HepG2 (cell line): ENCODE measurements around the gene ELAVL3.

Source experiments
- BHLHE40 ChIP-seq: IDR thresholded peaks from 2 replicates; pipeline ENCODE4 v1.6.1; 2011; ENCODE audit warnings: low read length, improper control_type of control experiment
- PAX8 ChIP-seq: sonication (generic); formaldehyde crosslinking; IDR thresholded peaks from 2 replicates; pipeline ENCODE4 v1.8.0; 2022; ENCODE audit warnings: mild to moderate bottlenecking, missing genetic modification reagents, borderline replicate concordance

- TF ChIP-seq BHLHE40 (no peak), PAX8 (no peak)
These were observed 29.4 kb downstream of the ELAVL3 start for GRCh38 chr19:11451327-11451870.
